Measurements from ENCODE around the gene CEP83.
"Not testable (repeated sequence)": the region's sequence is repeated elsewhere in the genome, so short reads cannot be mapped to it uniquely, and the experiment has no call there.

Gene CEP83

DNA sequence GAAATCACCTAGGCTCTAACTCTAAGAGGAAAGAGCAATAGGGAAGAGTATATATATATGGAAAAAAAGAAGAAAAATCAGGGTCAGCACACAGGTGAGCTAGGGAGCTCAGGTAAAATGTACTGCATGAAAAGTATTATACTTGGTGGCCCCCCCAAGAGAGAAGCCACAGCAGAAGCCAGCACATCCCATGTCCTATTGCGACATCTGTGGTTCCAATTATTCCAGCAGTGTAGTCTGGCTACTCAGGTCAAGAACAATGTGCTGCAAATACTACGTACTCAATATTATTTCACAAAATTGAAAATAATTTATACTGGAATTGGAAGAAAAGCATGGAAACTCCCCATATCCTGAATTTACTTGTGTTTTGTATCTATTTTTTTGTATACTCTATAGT lies 85.5 kb downstream of the CEP83 start:
- DNase-seq, result no peak

- DNase-seq, result no peak
These were observed 87.2 kb downstream of the CEP83 start for GRCh38 chr12:94372461-94372860.

GRCh38 chr12:94362653-94363052 lies 97.0 kb downstream of the CEP83 start:
- DNase-seq, result no peak

- no peak for DNase-seq
These were observed 99.9 kb downstream of the CEP83 start for GRCh38 chr12:94359761-94360160.

GRCh38 chr12:94353130-94353529 lies 106.5 kb downstream of the CEP83 start:
- DNase-seq, result no peak

- DNase-seq, result no peak
These were observed 119.1 kb downstream of the CEP83 start for GRCh38 chr12:94340573-94340972.

DNA sequence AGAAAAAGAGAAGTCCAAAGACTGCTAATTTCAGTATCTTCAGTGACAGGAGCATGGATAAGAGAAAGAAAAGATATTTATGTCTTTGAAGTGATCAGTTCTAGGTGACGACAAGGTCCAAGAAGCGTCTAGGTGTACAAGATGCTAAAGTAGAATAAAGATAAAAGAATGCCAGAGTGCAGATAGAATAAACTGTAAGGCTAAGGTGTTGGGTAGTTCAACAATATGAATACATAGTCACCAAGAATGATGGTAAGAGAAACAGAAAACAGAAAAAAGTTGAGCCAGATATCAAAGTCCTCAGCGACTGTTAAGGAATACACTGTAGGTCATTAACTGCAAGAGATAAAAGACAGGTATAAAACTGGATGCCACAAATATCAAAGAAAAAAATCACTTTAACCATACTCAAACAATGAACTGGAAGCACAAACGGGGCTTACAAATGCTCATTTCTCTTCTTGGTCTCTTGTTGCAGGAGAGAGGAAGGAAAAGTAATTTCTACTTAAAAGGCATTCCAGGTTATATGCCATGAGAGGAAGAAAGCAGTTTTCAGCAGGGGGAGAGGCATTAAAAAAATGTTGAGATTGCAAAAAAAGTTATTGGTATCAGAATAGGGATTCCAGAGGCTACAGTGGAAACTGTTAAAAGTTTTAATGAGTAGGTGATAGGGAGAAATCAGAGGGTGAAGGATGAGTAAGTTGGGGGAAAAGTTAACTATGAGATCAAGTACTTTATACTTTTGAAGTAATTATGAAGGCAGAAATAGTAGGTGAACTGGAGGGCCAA lies 121.5 kb downstream of the CEP83 start:
- DNase-seq, result no peak

- DNase-seq, result no peak
These were observed 123.3 kb downstream of the CEP83 start for GRCh38 chr12:94336211-94336925.

DNA sequence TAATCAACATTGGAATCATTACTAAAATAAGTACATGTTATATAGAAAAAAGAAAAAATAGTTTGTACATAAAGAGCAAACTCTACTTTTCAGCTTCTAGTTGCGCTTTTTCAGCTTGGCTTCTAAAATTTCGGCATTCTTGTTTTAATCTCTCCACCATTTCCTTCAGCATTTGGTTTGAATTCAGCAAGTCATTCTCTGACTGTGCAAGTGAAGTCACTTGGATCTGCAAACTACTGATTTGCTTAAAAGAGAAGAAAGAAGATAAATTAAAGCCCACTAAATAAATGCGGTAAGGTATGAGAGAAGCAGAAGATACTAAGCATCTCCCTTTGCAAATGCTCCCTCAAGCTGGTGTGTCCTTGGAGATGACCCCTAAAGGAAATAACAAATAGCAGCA lies 126.3 kb downstream of the CEP83 start:
- DNase-seq, result no peak

DNA sequence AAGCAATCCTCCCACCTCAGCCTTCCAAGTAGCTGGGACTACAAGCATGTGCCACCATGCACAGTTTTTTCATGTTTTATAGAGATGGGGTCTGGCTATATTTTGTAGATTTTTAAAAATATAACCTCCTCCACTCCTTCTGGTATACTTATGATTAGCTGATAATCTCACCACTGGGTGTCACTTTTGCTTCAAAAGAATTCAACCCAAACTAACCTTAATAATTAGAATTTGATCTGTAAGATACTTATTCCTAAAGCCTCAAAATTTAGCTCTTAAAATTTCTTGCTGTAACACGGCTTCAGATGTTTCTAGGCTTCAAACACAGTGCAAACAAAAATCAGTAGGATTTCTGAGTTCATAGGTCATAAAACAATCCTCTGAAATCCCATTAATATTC lies 130.3 kb downstream of the CEP83 start:
- DNase-seq, result no peak

- no peak for DNase-seq
These were observed 131.9 kb downstream of the CEP83 start for GRCh38 chr12:94327809-94328208.

DNA sequence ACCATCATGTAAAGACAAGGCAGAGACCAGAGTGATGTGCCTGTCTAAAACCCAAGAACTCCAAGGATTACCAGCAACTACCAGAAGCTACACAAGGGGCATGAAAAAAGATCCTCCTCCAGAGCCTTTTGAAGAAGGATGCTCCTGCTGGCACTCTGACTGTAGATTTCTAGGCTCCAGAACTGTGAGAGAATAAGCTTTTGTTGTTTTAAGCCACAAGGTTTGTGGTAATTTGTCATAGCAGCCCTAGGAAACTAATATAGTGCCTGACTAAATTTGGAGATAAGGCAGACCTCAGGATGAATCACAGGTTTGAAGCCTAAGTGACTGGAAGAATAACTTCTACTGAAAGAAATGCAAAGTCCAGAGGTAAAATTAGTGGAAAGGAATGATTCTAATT lies 132.9 kb downstream of the CEP83 start:
- no peak for DNase-seq

- no peak for DNase-seq
These were observed 133.4 kb downstream of the CEP83 start for GRCh38 chr12:94326234-94326633.

DNA sequence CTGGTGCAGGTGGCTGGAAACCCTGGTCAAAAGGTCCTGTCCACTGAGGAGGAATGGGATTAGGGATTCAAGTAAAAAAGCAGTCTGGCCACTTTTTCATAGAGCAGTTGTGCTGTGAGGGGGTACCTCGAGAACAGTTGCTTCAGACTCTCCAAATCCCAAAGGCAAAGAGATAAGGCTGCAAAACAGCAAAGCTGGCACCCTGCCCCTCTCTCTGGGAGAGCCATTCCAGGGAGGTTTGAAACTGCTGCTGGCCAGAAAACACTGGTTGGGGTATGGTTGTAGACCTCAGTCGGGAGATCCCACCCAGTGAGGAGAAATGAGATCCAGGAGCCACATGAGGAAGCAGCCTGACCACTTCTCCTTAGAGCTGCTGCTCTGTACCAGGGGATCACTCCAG lies 137.3 kb downstream of the CEP83 start:
- no peak for DNase-seq

DNA sequence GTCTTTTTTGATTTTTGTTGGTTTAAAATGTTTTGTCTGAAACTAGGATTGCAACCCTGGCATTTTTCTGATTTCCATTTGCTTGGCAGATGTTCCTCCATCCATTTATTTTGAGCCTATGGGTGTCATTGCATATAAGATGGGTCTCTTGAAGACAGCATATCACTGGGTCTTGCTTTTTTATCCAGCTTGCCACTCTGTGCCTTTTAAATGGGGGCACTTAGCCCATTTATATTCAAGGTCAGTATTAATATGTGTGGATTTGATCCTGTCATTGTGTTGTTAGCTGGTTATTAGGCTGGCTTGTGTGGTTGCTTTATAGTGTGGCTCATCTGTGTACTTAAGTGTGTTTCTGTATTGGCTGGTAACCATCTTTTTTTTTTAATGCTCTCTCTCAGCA lies 139.6 kb downstream of the CEP83 start:
- no peak for DNase-seq

DNA sequence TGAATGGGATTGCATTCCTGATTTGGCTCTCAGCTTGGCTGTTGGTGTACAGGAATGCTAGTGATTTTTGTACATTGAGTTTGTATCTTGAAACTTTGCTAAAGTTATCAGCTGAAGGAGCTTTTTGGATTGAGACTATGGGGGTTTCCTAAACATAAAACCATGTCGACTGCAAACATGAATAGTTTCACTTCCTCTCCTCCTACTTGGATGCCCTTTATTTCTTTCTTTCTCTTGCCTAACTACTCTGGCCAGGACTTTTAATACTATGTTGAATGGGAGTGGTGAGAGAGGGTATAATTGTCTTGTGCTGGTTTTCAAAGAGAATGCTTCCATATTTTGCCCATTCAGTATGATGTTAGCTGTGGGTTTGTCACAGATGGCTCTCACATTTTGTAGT lies 141.5 kb downstream of the CEP83 start:
- DNase-seq, result no peak

GRCh38 chr12:94316600-94316999 lies 143.1 kb downstream of the CEP83 start:
- DNase-seq, result not testable (repeated sequence)

GRCh38 chr12:94312378-94312777 lies 147.3 kb downstream of the CEP83 start:
- DNase-seq, result no peak

GRCh38 chr12:94309373-94309772 lies 150.3 kb downstream of the CEP83 start:
- DNase-seq, result no peak

DNA sequence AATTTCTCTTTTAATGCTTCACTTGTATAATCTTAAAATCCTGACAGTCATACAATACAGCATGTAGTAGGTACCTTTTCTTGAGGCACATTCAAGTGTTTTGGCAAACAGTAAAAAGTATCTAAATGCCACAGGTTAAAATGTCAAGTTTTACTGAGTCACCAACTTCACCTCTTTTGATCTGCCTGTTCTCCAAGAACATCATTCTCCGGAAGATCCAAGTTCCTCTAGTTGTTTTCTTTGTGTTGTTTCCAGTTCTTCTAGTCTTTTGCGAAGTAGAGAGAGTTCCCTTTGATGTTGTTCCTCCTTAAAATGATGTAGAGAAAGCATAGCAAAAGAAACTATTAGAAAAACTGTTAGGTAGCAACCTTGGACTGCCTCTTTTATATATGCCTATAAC lies 151.1 kb downstream of the CEP83 start:
- no peak for DNase-seq

DNA sequence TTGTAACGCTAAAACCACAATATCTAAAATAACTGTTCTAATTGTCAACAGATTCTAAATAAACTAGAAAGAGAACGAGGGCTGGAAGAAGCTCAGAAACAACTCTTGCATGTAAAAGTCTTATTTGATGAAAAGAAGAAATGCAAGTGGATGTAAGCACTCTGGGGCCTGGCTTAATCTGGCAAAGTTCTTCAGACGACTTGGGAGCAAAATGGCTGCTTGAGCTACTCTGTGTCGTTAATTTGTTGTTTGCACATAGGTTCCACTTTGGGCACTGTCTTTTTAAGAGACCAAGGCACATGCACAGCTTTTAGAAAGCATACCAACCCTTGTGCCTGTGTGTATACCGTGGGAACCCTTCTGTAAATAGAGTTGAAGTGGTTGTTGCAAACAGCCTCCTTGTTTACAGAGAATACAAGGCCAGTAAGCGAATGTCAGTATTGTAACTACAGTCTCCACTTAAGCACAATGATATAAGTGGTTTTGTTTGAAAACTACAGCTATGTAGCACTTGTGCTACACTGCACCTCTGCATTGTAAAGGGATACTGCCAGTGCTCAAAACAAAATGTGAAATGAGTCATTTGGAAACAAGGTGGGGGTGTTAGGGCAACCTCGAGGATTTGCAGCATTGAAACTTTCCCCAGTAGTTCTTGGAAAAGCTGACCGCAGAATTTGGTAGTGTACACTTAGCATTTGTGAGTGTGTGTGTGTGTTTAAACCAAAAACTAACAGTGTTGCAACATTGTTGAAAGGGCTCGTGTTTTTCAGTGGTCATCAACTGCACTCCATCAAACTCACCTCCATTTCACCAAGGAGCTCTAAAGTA lies 154.3 kb downstream of the CEP83 start:
- no peak for DNase-seq

DNA sequence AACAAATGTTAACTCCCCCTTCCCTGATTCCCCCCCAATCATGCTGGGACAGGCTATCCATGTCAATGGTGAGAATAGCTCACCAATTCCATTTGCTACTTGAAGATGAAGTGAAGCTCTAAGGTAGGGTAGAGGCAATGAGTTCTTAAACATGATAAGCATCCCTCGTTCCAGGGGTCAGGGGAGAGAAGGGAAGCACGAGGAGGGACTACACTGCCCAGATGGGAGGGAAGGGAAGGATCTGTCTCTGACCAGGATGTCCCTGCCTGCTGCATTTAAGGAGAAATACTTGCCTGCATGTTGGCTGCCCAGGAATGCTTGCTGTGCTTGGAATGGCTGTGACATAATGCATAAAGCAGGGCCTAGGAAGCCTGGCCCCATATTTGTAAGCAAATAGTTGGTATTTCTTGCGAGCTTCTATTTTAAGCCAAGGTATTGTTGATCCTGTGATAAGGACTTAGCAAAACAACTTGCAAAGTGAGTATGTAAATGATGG lies 155.1 kb downstream of the CEP83 start:
- no peak for DNase-seq

- DNase-seq, result no peak
These were observed 155.7 kb downstream of the CEP83 start for GRCh38 chr12:94304012-94304411.

- DNase-seq, result no peak
These were observed 159.8 kb downstream of the CEP83 start for GRCh38 chr12:94299846-94300245.
